ENCODE data around the gene CDK5R2. TPM values are rescaled to one million over a fixed set of nuclear protein-coding genes. Genes with fewer than 3 reads are reported as not detected.
A peak's percentile ranks its signal among the peaks of the same experiment; 100 is the strongest.

The CDK5R2 gene
- total and polyA plus RNA-seq, 2 of the 13 experiments (the other 11 are each of a cell fraction or from before 2014, with no cell fraction given), result not detected

DNA sequence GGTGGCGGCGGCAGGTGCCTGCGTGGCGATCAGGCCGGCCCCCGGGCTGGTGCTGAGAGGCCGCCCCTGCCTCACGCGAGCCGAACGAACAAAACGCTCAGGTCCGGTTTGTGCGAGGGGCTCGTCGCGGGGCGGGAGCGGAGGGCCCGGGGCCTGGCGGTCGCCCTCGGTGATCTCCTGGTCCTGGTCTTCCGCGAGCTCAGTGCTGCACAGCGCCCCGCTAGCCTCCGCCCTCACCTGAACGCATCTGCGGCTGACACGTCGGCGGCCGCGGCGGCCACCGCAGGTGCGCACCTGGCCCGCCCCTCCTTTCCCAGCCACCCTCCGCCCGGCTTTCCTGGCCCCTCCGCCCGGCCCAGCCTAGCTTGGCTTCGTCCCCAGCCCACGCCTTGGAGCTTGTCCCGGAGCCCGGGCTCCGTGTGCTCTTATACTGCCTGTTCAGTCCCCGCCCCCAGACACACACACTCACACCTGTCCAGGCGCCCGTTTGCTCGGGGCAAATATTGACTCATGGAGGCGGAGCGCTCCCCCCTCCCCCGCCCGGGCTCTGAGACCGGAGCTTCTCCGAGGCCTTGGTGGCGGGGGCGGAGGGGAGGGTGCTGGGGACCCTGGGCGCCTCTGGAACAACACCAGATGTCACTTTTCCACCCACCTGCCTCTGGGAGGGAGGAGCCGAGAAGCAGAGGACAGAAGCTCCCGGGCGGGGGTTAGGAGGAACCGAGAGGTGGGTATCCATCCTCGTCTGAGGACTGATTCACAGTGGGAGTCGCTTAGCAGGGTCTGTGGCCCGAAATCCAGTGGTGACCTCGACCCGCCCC, 42.3 kb downstream of the CDK5R2 start (continued):
- TF ChIP-seq, protein P1, sequence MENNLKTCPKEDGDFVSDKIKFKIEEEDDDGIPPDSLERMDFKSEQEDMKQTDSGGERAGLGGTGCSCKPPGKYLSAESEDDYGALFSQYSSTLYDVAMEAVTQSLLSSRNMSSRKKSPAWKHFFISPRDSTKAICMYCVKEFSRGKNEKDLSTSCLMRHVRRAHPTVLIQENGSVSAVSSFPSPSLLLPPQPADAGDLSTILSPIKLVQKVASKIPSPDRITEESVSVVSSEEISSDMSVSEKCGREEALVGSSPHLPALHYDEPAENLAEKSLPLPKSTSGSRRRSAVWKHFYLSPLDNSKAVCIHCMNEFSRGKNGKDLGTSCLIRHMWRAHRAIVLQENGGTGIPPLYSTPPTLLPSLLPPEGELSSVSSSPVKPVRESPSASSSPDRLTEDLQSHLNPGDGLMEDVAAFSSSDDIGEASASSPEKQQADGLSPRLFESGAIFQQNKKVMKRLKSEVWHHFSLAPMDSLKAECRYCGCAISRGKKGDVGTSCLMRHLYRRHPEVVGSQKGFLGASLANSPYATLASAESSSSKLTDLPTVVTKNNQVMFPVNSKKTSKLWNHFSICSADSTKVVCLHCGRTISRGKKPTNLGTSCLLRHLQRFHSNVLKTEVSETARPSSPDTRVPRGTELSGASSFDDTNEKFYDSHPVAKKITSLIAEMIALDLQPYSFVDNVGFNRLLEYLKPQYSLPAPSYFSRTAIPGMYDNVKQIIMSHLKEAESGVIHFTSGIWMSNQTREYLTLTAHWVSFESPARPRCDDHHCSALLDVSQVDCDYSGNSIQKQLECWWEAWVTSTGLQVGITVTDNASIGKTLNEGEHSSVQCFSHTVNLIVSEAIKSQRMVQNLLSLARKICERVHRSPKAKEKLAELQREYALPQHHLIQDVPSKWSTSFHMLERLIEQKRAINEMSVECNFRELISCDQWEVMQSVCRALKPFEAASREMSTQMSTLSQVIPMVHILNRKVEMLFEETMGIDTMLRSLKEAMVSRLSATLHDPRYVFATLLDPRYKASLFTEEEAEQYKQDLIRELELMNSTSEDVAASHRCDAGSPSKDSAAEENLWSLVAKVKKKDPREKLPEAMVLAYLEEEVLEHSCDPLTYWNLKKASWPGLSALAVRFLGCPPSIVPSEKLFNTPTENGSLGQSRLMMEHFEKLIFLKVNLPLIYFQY (CRISPR knock-in tag; IDR thresholded peaks at IDR 0.05; ENCODE audit: borderline replicate concordance), result peak; percentile 63; the same call in 1 of the 2 replicates
- TF ChIP-seq ZBTB3 (CRISPR knock-in tag; IDR thresholded peaks at IDR 0.05; ENCODE audit: borderline replicate concordance, low read depth), result no peak; the same call in 1 of the 2 replicates
- no peak for TF ChIP-seq ZNF761 (CRISPR knock-in tag; conservative IDR thresholded peaks at IDR 0.05)
- TF ChIP-seq, protein P2, sequence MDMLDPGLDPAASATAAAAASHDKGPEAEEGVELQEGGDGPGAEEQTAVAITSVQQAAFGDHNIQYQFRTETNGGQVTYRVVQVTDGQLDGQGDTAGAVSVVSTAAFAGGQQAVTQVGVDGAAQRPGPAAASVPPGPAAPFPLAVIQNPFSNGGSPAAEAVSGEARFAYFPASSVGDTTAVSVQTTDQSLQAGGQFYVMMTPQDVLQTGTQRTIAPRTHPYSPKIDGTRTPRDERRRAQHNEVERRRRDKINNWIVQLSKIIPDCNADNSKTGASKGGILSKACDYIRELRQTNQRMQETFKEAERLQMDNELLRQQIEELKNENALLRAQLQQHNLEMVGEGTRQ (IDR thresholded peaks at IDR 0.05; ENCODE audit: low read depth, low read length), result no peak
- TF ChIP-seq, protein P2 (CRISPR knock-in tag; IDR thresholded peaks at IDR 0.05; ENCODE audit: borderline replicate concordance), result no peak; the same call in 1 of the 2 replicates
- TF ChIP-seq ZNF788 (CRISPR knock-in tag; IDR thresholded peaks at IDR 0.05; ENCODE audit: borderline replicate concordance), result peak; percentile 23; the same call in 1 of the 2 replicates
- TF ChIP-seq FIP1L1 (IDR thresholded peaks at IDR 0.05; ENCODE audit: borderline replicate concordance, insufficient read depth, low read depth, low read length), result 0 out of 2 replicates have a peak, but pooled peaks have one; percentile 42
- no peak for TF ChIP-seq ARNT (IDR thresholded peaks at IDR 0.05)
- no peak; the same call in 1 of the 2 replicates for TF ChIP-seq BHLHE40 (IDR thresholded peaks at IDR 0.05; ENCODE audit: low read length)
- TF ChIP-seq U2AF1 (optimal IDR thresholded peaks at IDR 0.05; ENCODE audit: low read depth, low read length), result peak; percentile 49
- TF ChIP-seq ZNF547 (CRISPR knock-in tag; IDR thresholded peaks at IDR 0.05), result peak; percentile 78; the same call in 1 of the 2 replicates
- TF ChIP-seq, protein P3, sequence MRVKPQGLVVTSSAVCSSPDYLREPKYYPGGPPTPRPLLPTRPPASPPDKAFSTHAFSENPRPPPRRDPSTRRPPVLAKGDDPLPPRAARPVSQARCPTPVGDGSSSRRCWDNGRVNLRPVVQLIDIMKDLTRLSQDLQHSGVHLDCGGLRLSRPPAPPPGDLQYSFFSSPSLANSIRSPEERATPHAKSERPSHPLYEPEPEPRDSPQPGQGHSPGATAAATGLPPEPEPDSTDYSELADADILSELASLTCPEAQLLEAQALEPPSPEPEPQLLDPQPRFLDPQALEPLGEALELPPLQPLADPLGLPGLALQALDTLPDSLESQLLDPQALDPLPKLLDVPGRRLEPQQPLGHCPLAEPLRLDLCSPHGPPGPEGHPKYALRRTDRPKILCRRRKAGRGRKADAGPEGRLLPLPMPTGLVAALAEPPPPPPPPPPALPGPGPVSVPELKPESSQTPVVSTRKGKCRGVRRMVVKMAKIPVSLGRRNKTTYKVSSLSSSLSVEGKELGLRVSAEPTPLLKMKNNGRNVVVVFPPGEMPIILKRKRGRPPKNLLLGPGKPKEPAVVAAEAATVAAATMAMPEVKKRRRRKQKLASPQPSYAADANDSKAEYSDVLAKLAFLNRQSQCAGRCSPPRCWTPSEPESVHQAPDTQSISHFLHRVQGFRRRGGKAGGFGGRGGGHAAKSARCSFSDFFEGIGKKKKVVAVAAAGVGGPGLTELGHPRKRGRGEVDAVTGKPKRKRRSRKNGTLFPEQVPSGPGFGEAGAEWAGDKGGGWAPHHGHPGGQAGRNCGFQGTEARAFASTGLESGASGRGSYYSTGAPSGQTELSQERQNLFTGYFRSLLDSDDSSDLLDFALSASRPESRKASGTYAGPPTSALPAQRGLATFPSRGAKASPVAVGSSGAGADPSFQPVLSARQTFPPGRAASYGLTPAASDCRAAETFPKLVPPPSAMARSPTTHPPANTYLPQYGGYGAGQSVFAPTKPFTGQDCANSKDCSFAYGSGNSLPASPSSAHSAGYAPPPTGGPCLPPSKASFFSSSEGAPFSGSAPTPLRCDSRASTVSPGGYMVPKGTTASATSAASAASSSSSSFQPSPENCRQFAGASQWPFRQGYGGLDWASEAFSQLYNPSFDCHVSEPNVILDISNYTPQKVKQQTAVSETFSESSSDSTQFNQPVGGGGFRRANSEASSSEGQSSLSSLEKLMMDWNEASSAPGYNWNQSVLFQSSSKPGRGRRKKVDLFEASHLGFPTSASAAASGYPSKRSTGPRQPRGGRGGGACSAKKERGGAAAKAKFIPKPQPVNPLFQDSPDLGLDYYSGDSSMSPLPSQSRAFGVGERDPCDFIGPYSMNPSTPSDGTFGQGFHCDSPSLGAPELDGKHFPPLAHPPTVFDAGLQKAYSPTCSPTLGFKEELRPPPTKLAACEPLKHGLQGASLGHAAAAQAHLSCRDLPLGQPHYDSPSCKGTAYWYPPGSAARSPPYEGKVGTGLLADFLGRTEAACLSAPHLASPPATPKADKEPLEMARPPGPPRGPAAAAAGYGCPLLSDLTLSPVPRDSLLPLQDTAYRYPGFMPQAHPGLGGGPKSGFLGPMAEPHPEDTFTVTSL (CRISPR knock-in tag; IDR thresholded peaks at IDR 0.05; ENCODE audit: borderline replicate concordance), result peak; percentile 89; the same call in 1 of the 2 replicates
- no peak for TF ChIP-seq SYNCRIP (IDR thresholded peaks at IDR 0.05; ENCODE audit: insufficient read depth, low read depth, low read length)
- TF ChIP-seq POGZ (CRISPR knock-in tag; IDR thresholded peaks at IDR 0.05), result peak; percentile 83
- TF ChIP-seq SAFB2 (CRISPR knock-in tag; IDR thresholded peaks at IDR 0.05; ENCODE audit: borderline replicate concordance, low read depth), result peak; percentile 86; the same call in 1 of the 2 replicates
- no peak for TF ChIP-seq SIX1 (CRISPR knock-in tag; IDR thresholded peaks at IDR 0.05; ENCODE audit: borderline replicate concordance)
